ENCODE measurements around the gene TTC23L.
"Not testable (repeated sequence)": the region's sequence is repeated elsewhere in the genome, so short reads cannot be mapped to it uniquely, and the experiment has no call there.

Gene TTC23L

DNA sequence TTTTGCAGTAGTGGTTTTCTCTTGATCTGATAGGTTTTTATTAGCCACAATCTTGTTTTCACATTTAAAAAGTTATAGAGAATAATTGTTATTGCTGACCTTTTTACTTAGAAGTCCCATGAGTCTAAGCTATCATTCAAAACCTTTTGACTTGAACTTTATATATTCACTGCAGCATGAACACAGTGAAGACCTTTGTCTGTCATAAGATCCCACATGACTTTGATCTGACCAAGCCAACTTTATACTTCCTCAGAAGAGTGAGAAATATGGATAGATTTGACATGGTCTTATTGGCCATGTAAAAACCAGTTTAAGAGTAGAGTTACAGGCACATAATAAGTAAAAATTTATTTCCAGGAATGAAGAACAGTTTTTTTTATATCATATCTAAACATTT, 42.3 kb downstream of the TTC23L start:
- DNase-seq = no peak

DNA sequence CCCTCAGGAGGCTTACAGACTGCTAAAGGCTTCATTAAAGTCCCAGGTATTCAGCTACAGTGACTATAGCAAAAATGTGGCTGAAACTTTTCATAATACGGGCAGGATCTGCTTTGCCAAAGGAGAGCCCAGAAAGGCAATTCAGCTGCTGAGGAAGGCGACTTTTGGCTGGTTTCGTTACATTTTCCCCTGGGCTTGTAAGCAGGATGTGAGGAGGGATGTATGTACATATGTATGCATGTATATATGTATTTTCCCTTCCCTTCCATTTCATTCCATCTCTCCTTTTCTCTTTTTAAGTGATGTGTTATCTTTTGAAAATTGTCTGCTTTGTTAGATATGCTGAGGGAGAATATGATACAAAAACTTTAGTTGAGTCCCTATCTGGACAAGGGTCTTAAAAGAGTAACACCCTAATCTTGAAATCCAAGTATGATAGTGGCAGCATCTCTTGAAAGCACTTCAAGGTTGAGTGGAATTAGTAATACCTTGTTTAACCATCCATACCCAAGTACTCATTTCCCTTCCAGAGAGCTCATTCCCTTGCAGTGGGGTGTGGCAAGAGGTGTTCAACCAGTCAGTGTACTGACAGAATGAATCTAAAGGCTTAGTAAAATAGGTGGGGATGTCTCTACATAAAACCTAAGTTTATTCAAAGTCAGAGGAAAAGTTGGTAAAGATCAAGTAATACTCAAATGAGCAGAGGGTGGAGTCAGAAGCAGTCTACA, 47.6 kb downstream of the TTC23L start:
- DNase-seq = no peak

DNA sequence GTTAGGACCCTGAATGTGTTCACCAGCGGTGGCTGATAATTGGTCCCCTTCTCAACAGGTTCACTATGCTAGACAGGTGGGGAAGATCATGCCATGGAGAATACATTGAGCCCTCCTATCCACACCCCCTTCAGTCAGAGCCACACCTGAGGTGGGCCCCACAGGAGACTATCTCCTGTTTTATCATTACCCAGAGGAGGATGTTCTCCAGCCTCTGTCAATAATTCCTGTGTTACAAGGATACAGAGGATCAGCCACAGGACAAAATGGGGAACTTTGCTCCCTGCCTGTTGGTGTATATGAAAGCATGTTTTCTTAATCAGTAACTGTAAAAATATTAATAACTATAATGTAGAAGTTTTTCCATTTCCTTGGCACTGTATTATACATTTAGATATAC, 50.4 kb downstream of the TTC23L start:
- DNase-seq = no peak

DNA sequence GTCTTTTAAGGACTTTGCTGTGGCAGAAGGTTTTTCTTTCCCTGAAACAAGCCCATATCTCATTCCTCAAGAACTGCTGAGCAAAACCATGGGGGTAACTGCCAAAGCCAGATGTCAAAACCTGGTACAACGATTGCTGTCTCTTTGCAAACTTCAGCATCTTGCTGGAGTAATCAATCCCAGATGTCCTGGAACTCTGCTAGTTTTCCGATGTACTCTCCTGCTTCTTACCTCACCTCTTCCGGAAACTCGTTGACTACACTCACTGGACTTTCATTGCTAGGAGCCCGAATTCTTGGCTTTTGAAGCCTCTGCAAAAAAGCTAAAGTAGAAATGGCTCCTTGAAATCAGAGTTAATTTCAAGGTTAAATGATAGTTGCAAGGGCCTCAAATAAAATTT, 53.0 kb downstream of the TTC23L start:
- no peak for DNase-seq

DNA sequence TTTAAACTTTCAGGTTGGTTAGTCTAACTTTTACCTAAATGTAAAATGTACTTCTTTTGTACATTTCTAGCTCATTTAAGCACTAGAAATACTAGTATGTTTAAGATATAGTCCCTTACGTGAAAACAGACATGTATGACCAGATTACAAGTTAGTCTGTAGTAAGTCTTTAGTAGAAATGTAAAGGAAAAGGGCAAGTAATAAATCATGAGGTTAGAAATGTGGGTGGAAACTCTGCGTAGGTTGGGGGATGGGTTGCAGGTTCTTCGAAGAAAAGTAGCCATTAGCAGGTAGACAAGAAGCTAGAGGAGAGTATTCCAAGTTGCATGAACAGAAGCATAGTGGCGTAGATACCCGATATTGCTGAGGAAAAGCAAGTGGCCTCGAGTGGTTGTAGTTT, 53.5 kb downstream of the TTC23L start:
- DNase-seq = no peak

DNA sequence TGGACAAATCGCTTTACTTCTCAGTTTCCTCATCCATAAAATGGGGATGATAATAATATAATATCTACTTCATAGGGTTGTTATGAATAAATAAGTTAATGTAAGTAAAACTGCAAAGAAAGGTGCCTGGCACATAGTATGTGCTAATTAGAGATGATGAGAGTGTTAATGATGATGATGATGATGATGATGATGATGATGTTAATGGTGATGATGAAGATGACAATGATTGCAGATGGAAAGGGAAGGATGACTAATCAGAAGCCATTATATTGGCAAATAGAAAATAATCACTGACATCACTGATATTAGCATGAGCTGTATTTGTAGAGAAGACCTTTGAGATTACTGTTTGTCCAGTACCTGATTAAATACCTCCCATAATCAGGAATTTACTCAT, 55.8 kb downstream of the TTC23L start:
- no peak for DNase-seq

DNA sequence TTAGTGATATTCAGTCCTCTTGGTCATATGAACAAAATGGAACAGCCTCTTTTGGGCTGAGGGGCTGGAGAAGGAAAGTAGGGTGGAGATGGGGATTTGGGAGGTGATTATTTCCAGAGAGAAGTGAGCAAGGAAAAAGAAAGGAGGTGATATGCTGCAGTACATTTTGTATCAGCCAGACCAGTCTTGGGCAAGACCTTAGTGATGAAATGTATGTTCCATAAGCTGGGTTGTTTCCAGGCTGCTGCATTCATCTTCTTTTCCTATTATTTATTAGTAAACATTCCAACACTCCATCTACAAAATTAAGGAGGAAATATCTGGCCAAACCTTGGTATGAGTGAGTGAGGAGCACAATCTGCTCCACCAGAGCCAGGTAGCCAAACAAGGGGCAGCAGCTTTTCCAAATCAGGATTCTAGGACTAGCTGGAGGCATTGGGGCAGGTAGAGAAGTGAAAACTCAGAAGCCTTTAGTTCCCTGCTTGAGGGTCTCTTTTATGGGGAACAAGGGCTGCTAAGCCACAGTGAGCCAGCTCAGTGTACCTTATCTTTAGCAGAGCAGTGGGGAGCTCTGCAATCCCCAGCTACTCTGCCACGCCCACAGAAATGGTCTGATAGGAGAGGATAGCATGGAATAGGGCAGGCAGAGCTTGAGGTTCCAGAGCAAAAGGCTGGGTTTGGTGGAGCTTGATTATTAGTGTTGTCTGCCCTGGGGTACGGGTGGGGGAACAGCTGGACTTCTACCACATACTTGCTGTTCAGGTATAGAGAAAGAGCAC, 56.9 kb downstream of the TTC23L start:
- DNase-seq = peak; percentile 89

DNA sequence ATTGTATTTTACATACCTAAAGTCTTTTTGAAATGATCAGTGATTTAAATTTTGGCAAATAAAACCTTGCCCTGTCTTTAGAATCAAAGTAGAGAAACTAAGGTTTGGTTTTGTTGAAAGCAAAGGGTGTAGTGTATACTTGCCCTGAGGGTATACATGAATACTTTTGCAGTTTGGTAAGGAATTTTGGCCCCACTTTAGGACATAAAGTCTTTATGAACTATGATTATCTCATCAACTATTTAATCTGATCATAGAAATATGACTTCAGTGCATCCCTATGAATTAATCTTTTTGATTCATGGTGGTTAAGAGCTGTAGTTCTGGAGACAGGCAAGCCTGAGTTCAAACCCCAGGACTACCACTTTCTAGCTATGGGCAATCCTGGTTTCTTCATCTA, 58.7 kb downstream of the TTC23L start:
- no peak for DNase-seq

DNA sequence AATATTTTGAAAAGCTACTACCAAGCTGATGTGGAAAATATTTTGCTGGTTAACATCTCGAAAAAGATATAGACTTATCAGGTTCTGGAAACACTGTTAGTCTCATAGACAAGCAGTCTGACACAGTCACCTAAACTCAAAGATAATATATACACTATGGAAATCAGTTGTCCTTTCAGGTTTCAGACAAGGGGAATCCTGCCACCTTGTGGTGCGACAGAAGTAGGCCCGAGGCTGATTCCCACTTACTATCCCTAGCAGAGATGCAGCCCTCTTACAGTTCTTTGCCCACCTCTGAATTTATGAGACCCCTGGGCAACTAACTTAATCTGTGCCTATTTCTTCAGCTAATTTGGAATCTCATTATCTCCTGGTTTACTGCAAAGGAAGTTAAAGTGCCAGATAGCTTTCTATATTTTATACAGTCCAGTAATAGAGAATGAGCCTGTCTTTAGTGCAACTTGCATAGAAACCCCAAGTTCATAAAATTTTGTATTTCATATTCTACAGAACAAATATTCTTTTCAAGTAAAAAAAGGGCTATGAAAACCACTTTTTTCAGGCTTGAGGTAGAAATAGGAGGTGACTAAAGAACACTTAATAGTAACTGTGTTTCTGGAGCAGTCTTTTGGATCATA, 59.4 kb downstream of the TTC23L start:
- peak; percentile 89 for DNase-seq

DNA sequence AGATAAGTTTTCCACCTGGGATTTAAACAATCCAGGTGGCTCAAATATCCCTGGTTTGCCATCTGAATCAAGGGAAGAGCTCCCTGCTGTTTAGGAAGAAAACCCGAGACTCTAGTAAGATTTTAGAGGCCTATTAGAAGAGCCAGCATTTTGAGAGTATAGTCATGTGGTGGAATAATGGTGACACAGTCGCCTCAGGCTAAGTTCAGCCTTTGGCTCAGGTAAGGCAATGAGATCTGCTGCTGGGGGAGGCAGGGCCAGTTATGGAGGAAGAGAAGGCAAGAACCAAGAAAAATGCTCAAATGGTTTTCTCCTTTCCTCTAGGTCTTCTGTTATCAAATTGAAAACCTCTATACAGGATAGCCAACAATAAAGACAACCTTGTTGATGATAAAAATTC, 60.1 kb downstream of the TTC23L start:
- no peak for DNase-seq

DNA sequence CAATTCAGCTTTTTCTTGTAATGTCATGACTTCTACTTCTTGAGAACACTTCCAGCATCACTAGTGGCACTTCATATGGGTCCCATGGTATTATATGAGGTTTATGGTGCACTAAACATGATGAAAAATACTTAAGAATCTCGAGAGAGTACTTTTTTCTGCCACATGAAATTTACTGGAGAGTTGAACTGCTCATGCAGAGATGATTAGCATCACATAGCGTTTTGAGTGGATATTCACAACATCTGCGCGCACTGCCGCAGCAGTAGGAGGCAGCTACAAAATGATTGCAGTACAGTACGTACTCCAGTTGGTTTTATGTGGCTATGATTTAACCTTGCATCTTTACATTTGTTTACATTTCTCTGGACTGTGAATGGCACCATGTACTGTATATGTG, 61.7 kb downstream of the TTC23L start:
- no peak for DNase-seq

DNA sequence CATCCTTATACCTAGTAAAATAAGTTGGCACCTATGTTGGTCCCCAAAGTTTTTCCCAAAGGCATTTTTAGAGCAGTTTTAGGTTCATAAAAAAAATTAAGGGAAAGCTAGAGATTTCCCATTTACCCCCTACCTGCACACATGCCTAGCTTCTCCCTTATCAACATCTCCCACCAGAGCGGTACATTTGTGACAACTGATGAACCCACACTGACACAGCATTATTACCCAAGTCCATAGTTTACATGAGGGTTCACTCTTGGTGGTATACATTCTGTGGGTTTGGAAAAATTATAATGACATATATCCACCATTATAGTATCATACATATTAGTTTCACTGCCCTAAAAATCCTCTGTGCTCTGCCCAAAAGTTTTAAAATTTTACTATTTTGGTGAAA, 64.3 kb downstream of the TTC23L start:
- peak; percentile 76 for DNase-seq

DNA sequence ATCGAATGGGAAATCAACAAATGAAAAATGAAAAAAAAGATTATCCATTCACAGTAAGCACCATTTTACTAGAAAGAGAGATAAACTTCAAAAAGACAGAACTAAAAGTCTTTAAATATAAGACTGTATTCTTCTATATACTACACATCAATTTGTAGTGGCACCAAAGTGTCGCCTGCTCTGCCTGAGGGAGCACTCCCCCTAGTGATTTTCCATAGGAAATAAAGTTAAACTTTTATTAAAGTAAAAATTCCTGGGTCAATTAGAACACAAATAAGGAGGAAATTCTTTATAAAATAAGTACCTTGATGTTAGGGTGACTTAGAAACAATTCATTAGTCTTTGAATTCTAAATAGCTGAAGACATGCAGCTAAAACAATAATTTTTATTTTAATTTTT, 66.6 kb downstream of the TTC23L start:
- DNase-seq = peak; percentile 24

DNA sequence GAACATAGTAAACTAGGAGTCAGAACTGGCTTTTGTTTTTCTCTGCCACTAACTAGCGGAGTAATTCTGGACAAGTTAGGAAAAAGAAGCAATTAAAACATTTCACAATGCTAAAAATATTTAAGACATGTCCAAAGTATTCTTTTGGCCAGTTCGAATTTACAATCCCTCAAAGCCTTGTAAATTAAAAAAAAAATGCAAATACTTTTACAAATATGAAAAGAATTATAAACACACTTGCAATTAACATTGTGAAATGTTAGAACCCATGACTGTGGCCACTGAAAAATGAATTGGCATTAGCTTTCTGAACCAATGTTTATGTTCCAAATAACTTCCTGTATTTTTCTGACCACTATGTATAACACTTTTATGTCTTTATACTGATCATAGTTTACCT, 74.1 kb downstream of the TTC23L start:
- DNase-seq = no peak

DNA sequence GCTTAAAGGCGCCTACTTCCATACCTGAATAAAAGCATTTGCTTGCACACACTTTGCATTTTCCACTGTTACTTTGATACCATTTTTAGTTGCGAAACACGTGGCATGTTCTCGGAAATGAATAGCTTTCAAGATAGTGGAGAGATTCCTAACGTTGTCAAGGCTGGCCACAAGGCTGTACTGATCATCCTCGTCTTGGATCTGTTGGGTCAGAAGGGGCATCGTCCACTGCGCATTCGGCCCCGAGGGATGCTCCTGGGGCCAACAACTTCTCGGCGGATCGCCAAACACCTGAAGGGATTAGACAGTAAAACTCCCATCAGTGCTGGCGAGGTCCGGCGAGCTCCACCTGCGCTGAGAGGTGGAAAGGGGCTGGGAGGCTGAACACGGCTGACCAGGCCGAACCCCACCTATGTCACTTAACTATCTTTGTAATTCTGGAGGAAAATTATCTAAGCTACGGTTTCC, 75.7 kb downstream of the TTC23L start:
- peak; percentile 61 for DNase-seq

DNA sequence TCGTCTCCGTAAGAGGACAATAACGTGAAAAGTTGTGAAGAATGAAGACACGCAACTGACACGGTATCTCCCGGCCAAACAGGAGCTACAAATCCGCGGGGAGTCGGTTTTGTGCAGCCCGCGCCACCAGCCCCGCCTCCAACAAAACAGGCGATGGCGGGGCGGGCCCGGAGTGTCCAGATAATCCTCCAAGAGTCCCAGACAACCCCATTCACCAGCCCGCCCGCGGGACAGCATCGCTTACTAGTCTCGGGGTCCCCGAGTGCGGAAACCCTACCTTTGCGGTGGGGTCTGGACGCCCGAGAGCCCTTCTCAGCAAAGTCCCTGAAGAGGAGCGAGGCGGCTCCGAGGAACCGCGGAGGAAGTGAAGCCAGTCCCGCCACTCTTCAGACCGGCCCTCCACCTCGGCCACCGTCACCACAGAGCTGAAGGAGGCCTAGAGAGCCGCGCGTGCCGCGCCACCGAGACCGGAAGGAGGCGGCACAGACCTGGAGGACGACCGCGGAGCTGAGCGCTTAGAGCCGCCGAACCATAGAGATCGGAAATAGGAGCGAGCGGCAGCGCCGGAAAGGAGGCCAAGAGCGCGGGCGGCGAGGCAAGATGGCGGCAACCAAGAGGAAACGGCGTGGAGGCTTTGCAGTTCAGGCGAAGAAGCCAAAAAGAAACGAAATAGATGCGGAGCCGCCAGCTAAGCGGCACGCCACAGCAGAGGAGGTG, 76.3 kb downstream of the TTC23L start, which contains the start of the genes BRIX1 and RAD1:
Gene BRIX1, plus strand, starts transcription at position 573 of the 717 bp plus-strand sequence. Its CDS starts 28 bp downstream, at position 601.
Gene RAD1, minus strand, starts transcription at position 366 of the 717 bp plus-strand sequence. CDS start 612 bp downstream, outside the sequence.
- peak; percentile 98 for DNase-seq

DNA sequence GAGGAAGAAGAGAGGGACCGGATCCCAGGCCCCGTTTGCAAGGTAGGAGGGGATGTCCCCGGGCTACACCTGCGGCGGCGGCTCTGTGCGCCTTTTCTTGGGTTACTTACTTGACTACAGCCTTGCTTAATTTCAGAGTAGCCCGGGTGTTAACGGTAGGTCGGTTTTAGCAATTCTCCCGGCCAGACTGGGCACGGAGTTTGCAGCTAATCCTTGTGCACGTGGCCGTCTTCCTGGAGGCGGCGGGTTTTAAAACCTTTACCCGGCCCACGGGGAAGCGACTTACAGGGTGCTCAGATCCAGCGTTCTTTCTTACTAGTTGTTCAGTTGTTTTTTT, 76.9 kb downstream of the TTC23L start:
- DNase-seq = no peak

DNA sequence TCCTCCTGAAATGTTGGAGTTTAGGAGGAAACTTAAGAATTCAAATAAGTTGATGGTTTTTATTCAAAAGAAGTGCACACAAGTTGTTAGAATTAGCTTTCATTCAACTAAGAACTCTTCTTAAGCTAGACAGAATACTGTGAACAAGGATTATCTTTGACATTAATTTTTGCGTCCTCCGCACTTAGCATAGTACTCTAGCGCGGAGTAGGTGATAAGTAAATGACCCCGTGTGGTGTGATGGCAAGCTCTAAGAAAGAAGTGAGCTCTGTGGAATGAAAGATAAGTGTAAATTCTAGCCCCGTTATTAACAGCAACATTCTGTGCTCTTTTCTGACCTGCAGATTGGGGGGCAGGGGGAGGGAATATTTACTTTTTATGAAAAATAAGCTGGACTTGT, 77.6 kb downstream of the TTC23L start:
- DNase-seq = peak; percentile 50

DNA sequence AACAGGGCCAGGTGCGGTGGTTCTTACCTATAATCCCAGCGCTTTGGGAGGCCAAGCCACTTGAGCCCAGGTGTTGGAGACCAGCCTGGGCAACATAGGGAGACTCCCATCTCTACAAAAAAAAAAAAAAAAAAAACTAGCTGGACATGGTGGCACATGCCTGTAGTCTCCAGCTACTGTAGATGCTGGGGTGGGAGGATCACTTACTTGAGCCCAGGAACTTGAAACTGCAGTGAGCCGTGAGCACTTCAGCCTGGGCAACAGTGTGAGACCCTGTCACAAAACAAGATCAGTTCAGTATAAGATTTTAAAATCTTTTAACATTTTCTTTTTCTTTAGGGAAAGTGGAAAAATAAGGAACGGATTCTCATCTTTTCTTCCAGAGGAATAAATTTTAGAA, 79.1 kb downstream of the TTC23L start:
- DNase-seq = no peak

DNA sequence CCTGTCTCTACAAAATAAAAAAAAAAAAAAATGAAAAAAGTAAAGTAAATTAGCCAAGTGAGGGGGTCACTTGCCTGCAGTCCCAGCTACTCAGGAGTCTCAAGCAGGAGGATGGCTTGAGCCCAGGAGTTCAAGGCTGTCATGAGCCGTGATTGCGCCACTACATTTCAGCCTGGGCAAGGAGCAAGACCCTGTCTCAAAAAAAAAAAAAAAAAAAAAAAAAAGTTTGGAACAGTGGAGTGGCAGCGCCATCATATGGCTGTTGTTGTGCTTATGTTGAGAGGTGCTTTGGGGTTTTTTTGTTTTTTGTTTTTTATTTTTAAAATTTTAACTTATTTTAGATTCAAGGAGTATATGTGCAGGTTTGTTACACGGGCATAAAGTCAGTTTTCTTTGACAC, 80.1 kb downstream of the TTC23L start:
- no peak for DNase-seq

DNA sequence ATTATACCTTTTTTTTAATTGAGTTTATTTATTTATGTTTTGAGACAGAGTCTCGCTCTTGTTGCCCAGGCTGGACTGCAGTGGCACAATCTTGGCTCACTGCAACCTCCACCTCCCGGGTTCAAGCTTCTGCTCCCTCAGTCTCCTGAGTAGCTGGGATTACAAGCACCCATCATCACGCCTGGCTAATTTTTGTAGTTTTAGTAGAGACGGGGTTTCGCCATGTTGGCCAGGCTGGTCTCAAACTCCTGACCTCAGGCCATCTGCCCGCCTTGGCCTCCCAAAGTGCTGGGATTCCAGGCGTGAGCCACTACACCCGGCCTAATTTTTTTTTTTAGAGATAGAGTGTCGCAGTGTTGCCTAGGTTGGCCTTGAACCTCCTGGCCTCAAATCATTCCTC, 84.3 kb downstream of the TTC23L start:
- not testable (repeated sequence) for DNase-seq

DNA sequence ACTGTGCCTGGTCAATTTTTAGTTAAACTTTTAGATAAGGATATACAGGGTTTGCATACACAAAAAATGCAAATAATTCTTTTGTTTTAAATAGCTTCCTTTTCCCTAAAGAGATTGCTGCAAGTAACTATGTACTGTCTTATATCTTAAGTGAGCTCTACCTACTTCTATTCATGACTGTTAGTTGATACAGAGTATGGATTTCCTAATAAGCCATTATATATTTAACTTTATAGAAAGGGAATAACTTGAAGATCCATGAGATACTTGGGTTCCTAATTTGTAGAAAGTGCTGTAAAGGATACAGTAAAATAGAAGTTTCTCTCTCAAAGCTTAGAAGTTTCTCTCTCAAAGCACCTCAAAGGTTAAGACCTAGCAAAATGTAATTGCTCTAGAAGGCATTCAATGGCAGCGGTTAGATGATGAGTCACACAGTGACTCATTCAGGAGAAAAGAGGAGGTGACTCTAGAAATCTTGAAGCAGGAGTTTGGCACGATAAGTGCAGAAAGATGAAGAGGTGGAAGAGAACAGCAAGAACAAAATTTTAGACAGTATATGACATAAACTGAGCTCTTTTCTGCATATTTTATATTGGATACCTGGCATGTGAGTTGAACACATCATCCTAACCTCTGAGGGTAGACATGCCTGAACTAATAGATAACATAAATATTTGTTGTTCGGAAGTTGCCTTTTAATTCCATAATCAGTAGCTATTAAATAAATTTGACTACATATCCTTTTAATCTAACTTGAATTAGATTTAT, 84.9 kb downstream of the TTC23L start:
- DNase-seq = peak; percentile 87

DNA sequence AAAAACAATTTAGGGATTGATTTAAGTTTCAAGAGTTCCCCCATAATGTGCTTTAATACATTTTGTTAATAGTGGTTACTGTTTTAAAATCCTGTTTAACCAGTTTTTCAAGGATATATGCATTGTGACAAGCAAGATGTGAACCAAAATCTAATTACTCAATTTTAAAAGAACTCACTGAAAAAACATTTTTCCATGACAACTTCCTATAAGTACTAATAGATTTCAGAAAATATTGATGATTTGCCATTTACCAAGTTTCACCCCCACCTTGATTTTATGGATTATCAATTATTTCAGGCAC, 85.5 kb downstream of the TTC23L start:
- no peak for DNase-seq

Data from hematopoietic multipotent progenitor cell treated with erythropoietin and hydrocortisone succinate and interleukin-3 and kit ligand, for 6 days (in vitro differentiated cells).